ENCODE results near the gene NFATC1.

NFATC1 gene

DNA sequence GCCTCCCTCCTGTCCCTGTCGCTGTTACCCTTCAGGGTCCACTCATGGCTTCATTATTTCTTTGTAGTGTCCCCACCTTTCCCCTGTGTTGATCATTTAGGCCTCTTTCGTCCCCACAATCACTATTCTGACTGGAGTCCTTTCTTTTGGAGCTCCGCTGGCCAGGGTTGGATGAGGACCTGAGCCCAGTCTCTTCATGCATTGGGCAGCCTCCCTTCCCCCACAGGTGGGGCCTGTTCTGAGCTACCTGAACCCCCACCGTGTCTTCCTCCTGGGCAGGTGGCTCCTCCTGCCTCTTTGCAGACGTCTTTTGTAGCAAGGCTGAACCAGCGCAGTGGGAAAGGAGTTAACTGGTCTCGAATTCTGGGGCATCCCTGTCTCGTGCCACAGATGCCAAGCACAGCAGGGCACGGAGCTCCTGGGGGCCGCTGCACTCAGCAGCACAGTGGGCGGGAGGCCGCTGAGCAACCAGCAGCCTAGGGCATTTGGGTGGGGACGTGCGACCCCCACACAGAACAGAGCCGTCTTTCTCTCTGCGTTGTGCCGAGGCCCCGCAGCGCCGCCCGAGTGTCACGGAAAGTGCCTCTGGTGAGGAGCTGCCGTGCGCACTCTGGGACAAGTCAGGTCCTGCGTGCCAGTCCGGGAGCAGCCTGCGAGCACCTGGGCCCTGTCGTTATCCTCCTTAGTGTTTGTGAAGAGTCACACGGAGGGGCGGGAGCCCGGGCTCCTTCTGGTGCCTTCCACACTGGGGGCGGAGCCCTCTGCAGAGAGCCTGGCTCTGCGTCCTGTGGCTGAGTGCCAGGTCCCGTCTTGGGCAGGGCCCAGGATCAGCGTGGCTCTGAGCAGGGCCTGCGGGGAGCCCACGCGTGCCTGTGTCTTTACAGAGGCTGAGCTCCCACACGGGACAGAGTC is 130.1 kb downstream of the NFATC1 start:
- peak; percentile 21 for DNase-seq

DNA sequence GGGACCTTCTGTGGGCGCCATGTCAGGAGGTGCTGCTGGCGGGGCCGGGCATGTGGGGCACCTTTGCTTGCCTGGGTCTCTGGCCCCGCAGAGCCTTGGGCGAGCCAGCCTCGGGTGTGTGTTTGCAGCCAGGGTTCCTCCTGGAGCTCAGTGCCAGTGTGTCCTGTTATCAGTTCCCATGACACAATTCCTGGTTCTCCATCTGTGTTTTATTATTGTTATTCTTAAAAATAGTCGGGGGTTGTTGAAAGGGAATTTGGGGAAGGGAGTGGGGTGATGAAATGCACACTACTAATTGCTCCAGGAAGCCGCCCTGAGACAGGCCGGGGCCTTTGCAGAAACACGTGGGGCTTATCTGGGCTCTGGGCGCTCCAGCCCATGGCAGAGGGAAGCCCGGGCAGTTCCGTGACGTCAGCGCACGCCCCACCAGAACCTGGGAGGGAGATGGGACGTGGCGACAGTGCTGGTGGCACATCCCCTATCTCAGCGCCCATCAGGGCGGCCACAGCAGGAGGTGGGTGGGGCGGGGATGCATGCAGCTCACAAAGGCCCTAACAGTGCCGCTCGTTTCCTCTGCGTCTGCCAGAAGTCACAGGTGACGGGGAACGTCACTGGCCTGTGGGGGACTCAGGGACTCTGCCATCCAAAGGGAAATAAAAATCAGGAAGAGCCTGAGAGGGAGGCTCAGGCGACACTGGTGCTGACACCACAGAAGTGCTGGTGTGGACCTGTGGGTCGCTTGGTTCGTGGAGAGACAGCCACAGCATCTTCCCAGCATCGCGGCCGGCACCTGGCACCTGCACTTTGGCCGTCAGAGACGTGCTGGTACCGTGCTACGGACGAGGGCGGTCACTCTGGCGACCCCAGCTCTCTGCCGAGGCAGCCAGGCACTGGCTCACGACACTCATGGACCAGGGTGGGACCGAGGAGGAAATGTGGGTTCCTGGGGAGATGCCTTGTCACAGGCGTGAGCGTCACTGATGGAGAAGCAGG is 131.0 kb downstream of the NFATC1 start:
- DNase-seq = no peak

DNA sequence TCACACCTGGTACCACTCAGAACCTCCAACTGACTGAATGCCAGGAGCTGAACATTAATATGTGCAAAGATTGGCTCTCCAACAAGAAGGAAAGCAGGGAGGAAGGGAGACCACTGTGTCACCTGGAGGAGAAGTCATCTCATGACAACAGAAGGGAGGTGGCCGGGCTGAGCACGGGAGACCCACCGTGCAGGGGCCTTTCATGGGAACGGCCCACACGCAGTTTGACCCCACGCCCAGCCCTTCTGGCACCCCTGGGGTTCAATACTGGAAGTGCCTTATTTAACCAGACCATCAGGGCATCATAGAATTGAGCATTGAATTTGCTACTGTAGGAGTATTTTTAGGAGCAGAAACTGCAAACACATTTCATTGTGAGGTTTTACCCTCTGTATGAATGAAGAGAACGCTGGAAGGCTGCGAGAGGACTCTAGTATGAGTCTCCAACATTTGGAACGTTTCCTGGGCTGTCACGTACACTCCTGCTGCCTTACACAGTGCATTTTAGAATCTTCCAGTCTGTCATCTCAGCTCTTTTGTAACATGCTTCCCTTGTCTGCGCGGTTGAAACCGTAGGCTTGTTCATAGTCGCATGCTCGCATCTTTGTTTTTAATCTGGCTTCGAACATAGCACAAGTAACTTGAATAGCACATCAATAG is 132.1 kb downstream of the NFATC1 start:
- DNase-seq = no peak

DNA sequence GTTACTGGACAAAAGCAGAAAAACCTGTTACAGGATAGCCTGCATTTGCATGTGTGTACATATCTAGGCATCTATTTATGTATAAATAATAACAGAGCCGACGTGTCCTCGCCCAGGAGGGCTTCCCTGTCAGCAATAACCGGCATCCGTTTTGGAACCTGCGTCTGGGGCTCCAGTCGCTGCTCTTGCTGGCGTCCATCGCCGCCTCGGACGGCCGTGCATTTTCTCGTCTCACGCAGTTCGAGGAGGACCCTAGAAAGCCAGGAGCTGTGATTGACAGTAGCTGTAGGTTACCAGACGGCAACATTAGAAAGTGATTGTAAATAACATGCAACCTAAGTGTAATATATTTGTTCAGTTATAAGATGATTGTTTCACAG is 132.6 kb downstream of the NFATC1 start:
- no peak for DNase-seq

DNA sequence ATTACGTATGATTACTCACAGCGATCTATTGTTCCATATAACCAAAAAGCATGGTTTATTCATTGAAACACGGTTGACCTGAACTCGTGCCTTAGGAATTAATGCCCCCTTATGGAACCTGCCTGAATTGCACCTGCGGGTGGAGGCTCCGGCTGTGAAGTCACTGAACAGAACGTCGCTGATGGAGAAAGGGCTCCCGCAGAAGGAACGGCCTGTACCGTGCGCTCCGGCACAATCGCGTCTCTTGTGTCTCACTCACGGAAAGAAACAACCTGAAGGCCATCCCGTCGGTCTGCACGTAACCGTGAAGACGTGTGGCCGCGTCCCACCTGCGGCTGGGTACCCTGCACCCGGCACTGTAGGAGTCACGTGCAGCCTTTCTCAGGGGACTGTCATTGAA is 133.1 kb downstream of the NFATC1 start:
- DNase-seq = peak; percentile 83

DNA sequence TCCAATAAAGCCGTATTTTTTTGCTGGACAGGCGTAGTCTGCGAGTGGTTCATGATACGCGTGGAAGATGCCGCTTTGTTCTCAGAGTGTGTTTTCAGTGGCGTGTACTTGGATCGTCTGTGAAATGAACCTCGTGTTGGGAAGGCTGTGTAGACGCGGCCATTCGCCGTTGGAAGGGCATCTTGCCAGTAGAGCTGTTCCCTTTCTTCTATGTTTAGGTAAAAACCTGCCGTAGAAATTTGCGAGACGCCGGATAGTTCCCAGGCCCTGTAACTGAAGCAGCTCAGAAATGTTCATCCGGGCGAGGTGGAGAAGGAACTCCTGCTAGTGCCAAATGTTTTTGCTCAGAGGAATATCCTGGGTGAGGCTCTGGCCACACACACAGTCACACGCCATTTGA is 133.6 kb downstream of the NFATC1 start:
- DNase-seq = no peak

DNA sequence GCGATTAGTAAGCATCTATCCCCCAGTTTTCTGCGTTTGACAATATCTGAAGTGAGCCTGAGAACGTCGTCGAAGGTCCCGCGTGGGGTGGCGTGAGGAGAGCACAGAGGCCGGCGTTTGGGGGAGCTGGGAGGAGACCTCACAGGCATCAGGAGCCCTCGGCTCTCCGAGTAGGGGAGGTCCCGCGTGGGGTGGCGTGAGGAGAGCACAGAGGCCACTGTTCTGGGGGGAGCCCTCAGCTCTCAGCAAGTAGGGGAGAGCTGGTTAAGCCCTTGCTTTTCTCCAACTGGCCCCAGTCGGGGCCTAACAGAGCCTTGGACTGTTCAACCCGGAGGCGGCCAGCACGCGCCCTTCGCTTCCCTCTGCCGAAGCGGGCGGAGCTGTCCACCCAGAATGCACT is 134.3 kb downstream of the NFATC1 start:
- DNase-seq = no peak

DNA sequence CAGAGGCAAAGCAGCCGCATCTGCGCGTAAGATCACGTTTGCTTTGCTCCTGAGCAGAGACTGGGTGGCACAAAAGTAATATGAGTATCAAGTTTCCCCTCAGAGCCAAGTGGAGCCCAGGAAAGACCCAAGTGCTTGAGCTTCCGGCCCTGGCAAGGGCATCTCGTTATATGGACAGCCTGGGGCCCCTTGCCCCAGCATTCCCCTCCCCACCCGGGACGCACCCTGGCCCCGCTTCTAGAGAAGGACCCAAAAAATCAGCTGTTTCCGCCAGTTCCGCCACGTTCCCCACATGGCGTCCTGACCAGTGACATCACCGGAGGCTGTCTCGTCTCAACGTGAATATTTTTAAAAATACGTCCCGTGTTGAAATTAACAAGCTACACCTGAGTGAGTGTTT is 135.1 kb downstream of the NFATC1 start:
- DNase-seq = no peak

DNA sequence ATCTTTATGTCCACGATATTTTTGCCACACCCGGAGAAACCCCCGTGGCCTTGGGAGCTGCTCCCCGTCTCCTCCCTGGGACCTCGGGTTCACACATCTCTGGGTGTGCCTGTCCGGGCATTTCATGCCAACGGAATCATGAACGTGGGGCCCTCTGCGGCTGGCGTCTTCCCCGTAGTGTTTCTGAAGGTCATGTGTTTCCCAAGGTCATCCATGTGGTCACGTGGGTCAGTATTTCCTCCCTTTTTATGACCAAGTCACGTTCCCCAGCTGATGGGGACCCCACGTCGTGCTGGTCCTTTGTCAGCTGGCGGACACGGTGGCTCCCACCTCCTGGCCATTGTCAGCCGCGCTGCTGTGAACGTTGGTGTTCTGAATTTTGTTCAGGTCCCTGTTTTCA is 135.7 kb downstream of the NFATC1 start:
- DNase-seq = no peak

DNA sequence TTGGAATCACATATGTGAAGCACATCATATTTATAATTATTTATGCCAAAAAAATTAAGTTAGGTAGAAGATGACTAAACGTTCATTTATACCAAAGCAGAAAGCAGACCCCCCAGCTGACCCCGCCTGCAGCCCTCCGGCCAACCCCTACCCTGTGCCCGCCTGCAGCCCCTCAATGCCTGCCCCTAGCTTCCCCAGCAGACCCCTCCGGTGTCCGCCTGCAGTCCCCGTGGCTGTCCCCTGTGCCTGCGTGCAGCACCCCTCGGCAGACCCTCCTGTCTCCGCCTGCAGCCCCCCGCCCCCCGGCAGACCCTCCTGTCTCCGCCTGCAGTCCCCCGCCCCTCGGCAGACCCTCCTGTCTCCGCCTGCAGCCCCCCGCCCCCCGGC is 136.2 kb downstream of the NFATC1 start:
- DNase-seq = no peak

DNA sequence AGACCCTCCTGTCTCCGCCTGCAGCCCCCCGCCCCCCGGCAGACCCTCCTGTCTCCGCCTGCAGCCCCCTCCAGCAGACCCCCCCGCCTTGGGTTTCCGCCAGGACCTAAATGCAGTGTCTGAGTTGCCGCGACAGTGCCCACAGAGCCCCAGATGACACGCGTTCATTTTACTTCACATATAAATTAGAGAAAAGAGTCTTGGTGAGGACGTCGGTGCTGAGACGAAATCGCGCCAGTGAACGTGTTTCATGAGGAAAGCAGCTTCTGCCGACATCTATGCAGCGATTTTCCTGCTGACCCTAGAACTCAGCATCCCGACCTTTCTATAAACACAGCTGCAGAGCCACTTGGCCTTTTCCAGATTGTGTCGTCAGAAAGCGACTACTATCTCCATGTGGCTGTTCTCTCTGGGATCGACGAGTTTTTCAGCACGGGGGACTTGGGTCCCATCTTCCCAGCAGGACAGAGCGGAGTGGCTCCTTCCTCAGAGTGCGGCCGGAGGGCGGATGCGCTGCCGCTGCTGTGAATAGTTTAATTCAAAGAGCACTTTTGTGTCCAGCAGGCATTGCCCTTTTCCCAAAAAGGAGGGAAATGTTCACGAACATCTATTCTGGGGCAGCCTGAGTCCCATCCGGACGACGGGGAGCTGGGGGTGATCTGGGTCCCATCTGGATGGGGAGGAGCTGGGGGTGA is 136.7 kb downstream of the NFATC1 start:
- no peak for DNase-seq

DNA sequence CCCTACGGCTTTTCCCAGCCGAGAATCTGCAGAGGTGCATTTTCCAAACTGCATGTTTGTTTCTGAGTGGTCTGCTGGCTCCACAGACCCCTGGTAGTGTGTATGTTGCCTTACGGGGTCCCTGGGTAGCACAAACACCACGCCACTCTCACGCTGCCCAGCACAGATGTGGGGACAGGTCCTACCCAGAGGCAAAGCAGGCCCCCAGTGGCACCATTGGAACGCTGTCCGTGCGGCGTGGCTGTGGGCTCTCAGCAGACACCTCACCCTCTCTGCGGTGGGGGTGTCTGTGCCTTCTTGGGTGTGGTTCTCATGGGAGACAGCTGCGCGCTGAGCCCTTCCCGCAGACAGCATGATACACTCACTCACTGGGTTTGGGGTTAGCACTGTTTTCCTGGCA is 137.4 kb downstream of the NFATC1 start:
- DNase-seq = no peak

DNA sequence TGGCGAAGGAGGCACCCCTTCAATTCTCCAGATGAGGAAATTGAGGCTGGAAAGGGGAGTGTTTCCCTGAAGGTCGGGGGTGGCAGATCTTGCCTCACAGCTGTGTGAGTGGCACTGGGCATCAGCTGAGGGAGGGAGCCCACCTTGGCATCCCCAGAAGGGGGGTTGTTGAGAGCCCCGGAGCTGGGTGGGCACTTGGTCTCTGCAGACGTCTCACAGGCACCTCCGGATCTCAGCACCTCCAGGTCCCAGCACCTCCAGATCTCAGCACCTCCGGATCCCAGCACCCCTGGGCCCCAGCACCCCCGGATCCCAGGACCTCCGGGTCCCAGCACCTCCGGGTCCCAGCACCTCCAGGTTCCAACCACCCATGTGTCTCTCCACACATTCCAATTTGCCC is 137.9 kb downstream of the NFATC1 start:
- DNase-seq = no peak

DNA sequence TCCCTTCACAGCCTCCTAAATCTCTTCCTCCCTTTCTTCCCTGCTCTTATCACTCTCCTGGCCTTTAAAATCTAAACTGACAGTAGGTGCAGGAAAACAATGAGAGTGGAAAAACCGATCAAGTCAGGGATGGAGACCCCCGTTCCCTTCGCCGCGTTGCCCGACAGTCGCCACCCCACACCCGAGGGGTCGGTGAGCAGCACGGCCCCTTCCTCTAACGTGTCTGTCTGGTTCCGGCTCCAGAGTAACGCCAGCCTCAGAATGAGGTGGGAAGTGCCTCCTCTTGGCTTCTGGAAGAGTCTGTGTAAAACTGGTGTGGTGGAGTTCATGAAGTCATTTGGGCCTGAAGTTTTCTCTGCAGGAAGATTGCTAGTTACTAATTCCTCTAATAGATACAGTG is 138.6 kb downstream of the NFATC1 start:
- DNase-seq = no peak

DNA sequence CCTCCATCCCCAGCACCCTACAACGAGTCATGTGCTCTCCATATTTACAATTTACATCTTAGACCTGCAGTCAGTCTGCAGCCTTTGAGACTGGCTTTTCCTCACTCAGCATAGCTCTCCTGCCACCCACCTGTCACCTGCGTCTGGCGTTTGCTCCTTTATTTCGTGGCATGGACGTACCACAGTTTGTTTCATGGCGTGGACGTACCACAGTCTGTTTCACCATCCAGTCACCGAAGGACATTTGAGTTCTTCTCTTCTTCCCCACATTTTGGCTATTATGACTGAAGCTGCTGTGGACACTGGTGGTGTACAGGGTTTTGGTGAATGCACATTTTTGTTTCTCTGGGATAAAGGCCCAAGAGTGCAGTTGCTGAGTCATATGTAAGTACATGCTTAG is 142.0 kb downstream of the NFATC1 start:
- DNase-seq = no peak

DNA sequence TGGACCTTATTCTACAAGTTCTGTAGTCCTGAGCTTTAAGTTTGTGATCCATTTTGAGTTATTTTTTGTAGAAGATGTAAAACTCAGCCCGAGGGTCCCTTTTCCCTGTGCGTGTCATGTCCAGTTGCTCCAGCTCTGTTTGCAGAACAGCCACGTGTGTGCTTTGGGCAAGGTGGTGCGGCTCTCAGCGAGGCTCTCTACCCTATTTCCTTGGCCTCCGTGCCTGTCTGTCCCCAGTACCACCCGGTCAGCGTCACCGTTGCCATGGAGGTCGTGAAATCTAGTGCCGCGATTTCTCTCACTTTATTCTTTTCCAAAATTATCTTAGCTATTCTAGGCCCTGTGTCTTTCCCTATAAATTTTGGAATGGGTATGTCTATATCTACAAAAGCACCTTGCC is 142.9 kb downstream of the NFATC1 start:
- DNase-seq = no peak

DNA sequence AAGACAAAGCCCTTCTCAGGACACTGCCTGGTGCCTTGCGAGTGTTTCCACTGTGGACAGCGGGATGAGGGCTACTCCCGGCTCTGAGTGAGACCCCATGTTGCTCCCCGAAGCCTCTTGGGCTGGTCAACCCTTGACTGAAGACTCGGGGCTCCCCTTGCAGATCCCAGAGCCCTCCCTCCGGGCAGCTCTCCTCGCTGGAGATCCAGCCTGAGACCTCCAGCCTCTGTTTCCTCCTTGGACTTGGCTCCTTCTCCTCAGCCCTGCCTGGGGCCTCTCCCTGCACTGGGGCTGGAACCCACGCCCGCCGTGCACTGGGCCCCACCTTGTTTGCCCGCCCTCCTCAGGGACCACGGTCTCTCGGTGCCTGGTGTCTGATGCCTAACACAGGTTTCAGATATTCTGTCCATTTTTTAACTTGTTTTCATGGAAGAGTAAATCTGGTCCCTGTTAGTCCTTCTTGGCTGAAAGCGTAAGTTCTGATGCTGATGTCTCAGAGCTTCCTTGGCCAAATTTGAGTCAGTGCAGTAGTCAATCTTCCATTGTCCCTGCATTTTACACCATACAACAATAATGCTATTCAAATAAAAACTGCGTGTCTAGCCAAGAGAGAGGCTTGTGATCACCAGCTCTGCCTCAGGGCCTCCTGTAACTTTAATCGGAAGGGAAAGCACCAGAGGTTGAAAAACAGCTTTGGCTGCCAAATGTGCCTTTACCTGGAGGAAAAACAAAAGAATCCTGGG is 144.6 kb downstream of the NFATC1 start:
- DNase-seq = no peak

DNA sequence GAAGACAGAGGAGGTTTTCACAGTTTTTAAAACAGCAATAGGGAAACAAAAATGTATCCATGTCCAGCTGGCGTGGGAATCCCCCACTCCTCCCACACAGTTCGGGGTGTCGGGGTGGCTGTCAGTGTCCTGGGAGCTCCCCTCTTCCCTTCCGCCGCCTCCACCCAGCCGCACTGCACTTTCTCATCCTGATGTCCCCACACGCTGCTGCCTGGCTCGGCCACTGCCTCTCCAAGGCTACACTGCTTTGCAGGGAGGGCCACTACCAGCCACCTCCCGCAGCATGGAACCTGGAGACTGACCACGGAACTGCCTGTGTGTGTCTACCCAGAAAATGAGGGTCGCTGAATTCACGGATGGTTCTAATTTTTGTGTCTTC is 145.2 kb downstream of the NFATC1 start:
- no peak for DNase-seq

DNA sequence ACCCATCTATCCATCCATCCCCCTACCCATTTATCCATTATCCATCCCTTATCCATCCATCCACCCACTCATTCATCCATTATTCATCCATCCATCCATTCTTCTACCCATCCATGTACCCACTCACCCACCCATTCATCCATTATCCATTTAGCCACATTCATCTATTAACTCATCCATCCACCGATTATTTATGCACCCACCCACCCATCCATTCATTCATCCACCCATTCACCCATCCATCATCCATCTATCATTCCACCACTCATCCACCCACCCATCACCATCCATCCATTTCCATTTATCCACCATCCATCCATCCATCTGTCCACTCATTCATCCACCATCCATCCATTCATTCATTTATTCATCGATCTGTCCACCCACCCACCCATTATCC is 146.5 kb downstream of the NFATC1 start:
- DNase-seq = no peak

DNA sequence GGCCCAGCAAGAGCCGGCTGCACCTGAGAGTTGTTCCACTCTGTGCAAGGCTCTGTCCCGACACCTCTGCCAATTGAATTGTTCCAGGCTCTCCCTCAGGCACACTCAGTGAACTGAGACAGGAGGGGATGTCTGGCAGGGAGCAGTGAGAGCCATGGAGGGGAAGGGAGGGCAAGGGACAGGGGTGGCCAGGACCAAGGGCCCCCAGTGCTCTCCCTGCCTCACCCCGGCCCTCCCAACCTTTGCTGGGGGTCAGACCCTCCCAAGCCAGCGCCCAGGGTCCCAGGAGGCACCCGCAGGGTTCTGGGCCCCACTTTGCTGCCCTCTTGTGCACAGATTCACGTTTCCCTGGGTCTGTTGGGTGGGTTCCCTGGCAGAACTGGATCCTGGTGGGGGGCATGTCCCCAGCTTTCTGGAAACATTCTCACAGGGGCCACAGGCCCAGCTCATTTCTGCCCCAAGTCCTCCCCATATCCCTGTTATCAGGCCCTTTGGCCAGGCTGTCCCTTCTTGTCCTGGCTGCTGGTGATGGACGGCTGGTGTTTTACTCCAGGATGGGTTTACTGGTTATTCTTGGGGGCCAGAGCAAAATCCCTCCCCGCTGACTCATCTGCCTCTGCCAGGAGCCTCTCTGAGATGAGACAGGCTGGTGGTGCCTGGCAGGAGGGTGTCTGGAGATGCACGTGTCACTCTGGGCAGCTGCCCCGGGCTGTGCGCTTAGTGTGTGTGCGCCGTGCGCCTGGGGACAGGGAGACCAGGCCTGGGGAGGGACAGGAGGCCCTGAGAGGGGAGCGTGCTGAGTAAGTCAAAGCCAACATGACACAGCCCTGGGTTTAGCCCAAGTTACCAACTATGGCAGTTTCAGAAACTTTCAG is 147.4 kb downstream of the NFATC1 start:
- no peak for DNase-seq

DNA sequence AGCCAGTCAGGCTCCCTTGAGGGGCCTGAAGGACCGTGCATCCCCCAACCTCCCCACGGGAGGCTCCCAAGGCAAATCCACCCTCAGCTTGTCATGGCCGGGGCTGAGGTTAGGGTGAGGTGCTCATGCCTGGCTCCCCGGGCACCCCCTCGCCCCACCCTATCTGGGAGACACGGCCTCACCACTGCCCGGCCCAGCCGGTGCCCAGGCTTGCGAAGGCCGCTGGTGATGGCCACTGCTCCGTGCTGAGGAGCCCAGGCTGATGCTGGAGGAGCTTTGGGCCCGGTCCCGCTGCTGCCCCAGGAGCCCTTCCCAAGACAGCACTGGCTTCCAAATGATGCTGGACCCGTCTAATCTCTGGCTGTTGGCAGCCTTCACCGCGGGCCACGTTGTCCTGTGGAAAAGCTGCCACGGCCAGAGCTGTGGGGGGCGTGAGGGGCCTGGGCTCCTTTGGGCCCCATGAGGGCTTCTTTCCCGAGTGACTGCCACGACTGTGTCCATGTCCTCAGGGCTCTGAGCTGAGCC is 148.2 kb downstream of the NFATC1 start:
- no peak for DNase-seq

Measured in NCI-H1694 (cell line).